GM23338 (cell line): ENCODE results near the gene PAQR5. TPM values are rescaled to one million over a fixed set of nuclear protein-coding genes. Genes with fewer than 3 reads are reported as not detected.

Source experiments
- ATAC-seq: fragments of 200-7000 bp; cut with Tn5 transposase; 3 replicates; pipeline ENCODE4 v1.9.1; 2020
- DNase-seq: peaks from one replicate; pipeline ENCODE4 v3.0.0-alpha.2; 2015; ENCODE audit warnings: low spot score
- H2AFZ ChIP-seq: fragments of 200-600 bp; sonication (generic); 2 replicates; pipeline ENCODE4 v1.8.0; 2016; ENCODE audit warnings: antibody characterized with exemption, mild to moderate bottlenecking, moderate library complexity
- H3F3A ChIP-seq: fragments of 200-600 bp; sonication (generic); replicated peaks from 2 replicates; pipeline ENCODE4 v1.8.0; 2017; ENCODE audit warnings: antibody characterized with exemption, mixed run types, low read depth
- H3K27ac ChIP-seq: fragments of 200-600 bp; sonication (generic); 2 replicates; pipeline ENCODE4 v1.6.1; 2016; ENCODE audit warnings: low read depth
- H3K27me3 ChIP-seq: fragments of 200-600 bp; sonication (generic); 2 replicates; pipeline ENCODE4 v1.8.0; 2016; ENCODE audit warnings: mild to moderate bottlenecking, mixed run types, moderate library complexity; ENCODE audit not compliant: insufficient read depth
- H3K36me3 ChIP-seq: fragments of 200-600 bp; sonication (generic); 2 replicates; pipeline ENCODE4 v1.8.0; 2016; ENCODE audit warnings: mild to moderate bottlenecking; ENCODE audit not compliant: insufficient read depth
- H3K4me1 ChIP-seq: fragments of 200-600 bp; sonication (generic); 2 replicates; pipeline ENCODE4 v1.8.0; 2016; ENCODE audit warnings: mild to moderate bottlenecking, moderate library complexity; ENCODE audit not compliant: insufficient read depth
- H3K4me2 ChIP-seq: fragments of 200-600 bp; sonication (generic); 2 replicates; pipeline ENCODE4 v1.7.1; 2017; ENCODE audit warnings: mixed run types
- H3K4me3 ChIP-seq: fragments of 200-600 bp; sonication (generic); 2 replicates; pipeline ENCODE4 v1.6.1; 2016; ENCODE audit warnings: mixed run types
- H3K79me2 ChIP-seq: fragments of 200-600 bp; sonication (generic); replicated peaks from 2 replicates; pipeline ENCODE4 v1.8.0; 2017; ENCODE audit warnings: mild to moderate bottlenecking; ENCODE audit not compliant: insufficient read depth
- H3K9me2 ChIP-seq: fragments of 200-600 bp; sonication (generic); 2 replicates; pipeline ENCODE4 v1.8.0; 2017; ENCODE audit not compliant: insufficient read depth
- H4K20me1 ChIP-seq: fragments of 200-600 bp; sonication (generic); replicated peaks from 2 replicates; pipeline ENCODE4 v1.8.0; 2017; ENCODE audit warnings: mild to moderate bottlenecking; ENCODE audit not compliant: insufficient read depth
- H3K27ac Mint-ChIP-seq: 2 replicates; pipeline ENCODE4 v1.8.0; 2020; ENCODE audit warnings: inconsistent platforms, mild to moderate bottlenecking, moderate library complexity, mixed read lengths
- H3K27me3 Mint-ChIP-seq: 3 replicates; pipeline ENCODE4 v1.8.0; 2022; ENCODE audit warnings: low read depth, mild to moderate bottlenecking, moderate library complexity, mixed read lengths, inconsistent platforms; ENCODE audit not compliant: insufficient read depth, poor library complexity
- H3K36me3 Mint-ChIP-seq: 3 replicates; pipeline ENCODE4 v1.8.0; 2021; ENCODE audit warnings: low read depth, mild to moderate bottlenecking, inconsistent platforms, moderate library complexity, mixed read lengths
- H3K4me1 Mint-ChIP-seq: 3 replicates; pipeline ENCODE4 v1.8.0; 2020; ENCODE audit warnings: mild to moderate bottlenecking, inconsistent platforms, mixed read lengths
- H3K4me3 Mint-ChIP-seq: 3 replicates; pipeline ENCODE4 v1.8.0; 2021; ENCODE audit warnings: moderate library complexity, mild to moderate bottlenecking, inconsistent platforms, mixed read lengths
- H3K9me3 Mint-ChIP-seq: 3 replicates; pipeline ENCODE4 v1.8.0; 2020; ENCODE audit warnings: moderate library complexity, mild to moderate bottlenecking, inconsistent platforms, mixed read lengths
- CREB1 ChIP-seq: fragments of 250-450 bp; sonication (Bioruptor Pico); IDR thresholded peaks from 2 replicates; pipeline ENCODE4 v1.5.0; 2020; ENCODE audit warnings: low read depth, mild to moderate bottlenecking, moderate library complexity
- EZH2 ChIP-seq: fragments of 200-600 bp; sonication (generic); IDR thresholded peaks from one replicate; pipeline ENCODE4 v1.8.0; 2017; ENCODE audit warnings: antibody characterized with exemption, mild to moderate bottlenecking, low read depth; ENCODE audit not compliant: unreplicated experiment
- EZH2phosphoT487 ChIP-seq: fragments of 200-600 bp; sonication (generic); IDR thresholded peaks from one replicate; pipeline ENCODE4 v1.8.1; 2018; ENCODE audit warnings: antibody characterized with exemption; ENCODE audit not compliant: unreplicated experiment
- NANOG ChIP-seq: IDR thresholded peaks from 2 replicates; pipeline ENCODE4 v1.6.1; 2016; ENCODE audit warnings: antibody characterized with exemption, borderline replicate concordance
- STAT1 ChIP-seq: IDR thresholded peaks from one replicate; pipeline ENCODE4 v1.6.1; 2016; ENCODE audit warnings: antibody characterized with exemption; ENCODE audit not compliant: unreplicated experiment
- ZNF114 ChIP-seq: fragments of 250-450 bp; sonication (Bioruptor Pico); IDR thresholded peaks from 2 replicates; pipeline ENCODE4 v1.5.0; 2020; ENCODE audit warnings: mild to moderate bottlenecking, moderate library complexity
- ZNF331 ChIP-seq: fragments of 250-450 bp; sonication (Bioruptor Pico); IDR thresholded peaks from 2 replicates; pipeline ENCODE4 v1.5.0; 2020; ENCODE audit warnings: low read depth, mild to moderate bottlenecking, moderate library complexity
- polyA plus RNA-seq: library from polyadenylated mRNA; unstranded; fragments of >200 nt; fragmentation: Nextera tagmentation; extraction: Ambion mirVana; gene quantifications from 2 replicates; pipeline ENCODE4 v1.2.1, GENCODE V29; 2016
- total RNA-seq: library from RNA; depleted of rRNA; stranded (reverse); fragments of >200 nt; shearing (Covaris generic); gene quantifications from 2 replicates; pipeline ENCODE4 v1.2.3, GENCODE V29; 2014
- TF ChIP-seq, protein P1 (sequence below), 2 experiments: fragments of 200-600 bp in 1 of 2; sonication (generic) in 1 of 2; conservative IDR thresholded peaks; 2 replicates each; pipeline versions ENCODE4 v1.5.1 to v1.6.1; 2016 to 2017; ENCODE audit warnings: antibody characterized with exemption in 2 of 2, low read depth in 2 of 2, mild to moderate bottlenecking in 2 of 2, moderate library complexity in 1 of 2
- TF ChIP-seq, protein P2 (sequence below): IDR thresholded peaks from one replicate; pipeline ENCODE4 v1.6.1; 2018; ENCODE audit warnings: antibody characterized with exemption; ENCODE audit not compliant: unreplicated experiment
- TF ChIP-seq, protein P3 (sequence below): IDR thresholded peaks from 2 replicates; pipeline ENCODE4 v1.6.1; 2016; ENCODE audit warnings: antibody characterized with exemption

Gene PAQR5
- total and polyA plus RNA-seq, 2 experiments from 2014 or later: 8.7 to 14.5 TPM

DNA sequence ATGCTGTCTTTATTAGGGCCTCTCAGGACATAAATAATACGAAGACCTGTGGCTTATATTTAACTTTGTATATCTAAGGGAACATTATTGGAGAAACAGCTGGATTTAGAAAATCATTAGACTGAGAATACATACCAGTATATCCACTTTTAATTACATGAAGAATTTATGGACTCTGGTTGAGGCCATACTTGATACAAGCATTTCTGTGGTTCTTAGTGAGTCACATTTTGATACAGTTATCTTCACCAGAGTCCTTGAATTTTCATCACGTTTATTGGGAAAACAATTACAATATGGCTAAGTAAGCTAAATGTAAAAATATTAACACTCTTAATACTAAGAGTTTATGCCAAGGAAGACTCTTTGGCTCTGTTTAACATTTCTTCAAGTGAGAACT is 125.3 kb downstream of the PAQR5 start:
- H3K4me1 ChIP-seq: no peaks in the 10 kb centered on the region
- Mint-ChIP-seq H3K4me3 (no peak overlapping the region), H3K36me3 (peaks cover 85% of the 10 kb centered on the region), H3K27me3 (no peaks in the 10 kb centered on the region), H3K4me1 (no peaks in the 10 kb centered on the region), H3K9me3 (no peaks in the 10 kb centered on the region), H3K27ac (no peak overlapping the region)
- no peak overlapping the region for H3K27ac ChIP-seq
- H3K4me2 ChIP-seq: no peak overlapping the region
- no peak for TF ChIP-seq STAT1
- TF ChIP-seq, protein P1, sequence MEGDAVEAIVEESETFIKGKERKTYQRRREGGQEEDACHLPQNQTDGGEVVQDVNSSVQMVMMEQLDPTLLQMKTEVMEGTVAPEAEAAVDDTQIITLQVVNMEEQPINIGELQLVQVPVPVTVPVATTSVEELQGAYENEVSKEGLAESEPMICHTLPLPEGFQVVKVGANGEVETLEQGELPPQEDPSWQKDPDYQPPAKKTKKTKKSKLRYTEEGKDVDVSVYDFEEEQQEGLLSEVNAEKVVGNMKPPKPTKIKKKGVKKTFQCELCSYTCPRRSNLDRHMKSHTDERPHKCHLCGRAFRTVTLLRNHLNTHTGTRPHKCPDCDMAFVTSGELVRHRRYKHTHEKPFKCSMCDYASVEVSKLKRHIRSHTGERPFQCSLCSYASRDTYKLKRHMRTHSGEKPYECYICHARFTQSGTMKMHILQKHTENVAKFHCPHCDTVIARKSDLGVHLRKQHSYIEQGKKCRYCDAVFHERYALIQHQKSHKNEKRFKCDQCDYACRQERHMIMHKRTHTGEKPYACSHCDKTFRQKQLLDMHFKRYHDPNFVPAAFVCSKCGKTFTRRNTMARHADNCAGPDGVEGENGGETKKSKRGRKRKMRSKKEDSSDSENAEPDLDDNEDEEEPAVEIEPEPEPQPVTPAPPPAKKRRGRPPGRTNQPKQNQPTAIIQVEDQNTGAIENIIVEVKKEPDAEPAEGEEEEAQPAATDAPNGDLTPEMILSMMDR (conservative IDR thresholded peaks at IDR 0.05; ENCODE audit: low read depth in 2 of 2): no peak
- TF ChIP-seq, protein P2, sequence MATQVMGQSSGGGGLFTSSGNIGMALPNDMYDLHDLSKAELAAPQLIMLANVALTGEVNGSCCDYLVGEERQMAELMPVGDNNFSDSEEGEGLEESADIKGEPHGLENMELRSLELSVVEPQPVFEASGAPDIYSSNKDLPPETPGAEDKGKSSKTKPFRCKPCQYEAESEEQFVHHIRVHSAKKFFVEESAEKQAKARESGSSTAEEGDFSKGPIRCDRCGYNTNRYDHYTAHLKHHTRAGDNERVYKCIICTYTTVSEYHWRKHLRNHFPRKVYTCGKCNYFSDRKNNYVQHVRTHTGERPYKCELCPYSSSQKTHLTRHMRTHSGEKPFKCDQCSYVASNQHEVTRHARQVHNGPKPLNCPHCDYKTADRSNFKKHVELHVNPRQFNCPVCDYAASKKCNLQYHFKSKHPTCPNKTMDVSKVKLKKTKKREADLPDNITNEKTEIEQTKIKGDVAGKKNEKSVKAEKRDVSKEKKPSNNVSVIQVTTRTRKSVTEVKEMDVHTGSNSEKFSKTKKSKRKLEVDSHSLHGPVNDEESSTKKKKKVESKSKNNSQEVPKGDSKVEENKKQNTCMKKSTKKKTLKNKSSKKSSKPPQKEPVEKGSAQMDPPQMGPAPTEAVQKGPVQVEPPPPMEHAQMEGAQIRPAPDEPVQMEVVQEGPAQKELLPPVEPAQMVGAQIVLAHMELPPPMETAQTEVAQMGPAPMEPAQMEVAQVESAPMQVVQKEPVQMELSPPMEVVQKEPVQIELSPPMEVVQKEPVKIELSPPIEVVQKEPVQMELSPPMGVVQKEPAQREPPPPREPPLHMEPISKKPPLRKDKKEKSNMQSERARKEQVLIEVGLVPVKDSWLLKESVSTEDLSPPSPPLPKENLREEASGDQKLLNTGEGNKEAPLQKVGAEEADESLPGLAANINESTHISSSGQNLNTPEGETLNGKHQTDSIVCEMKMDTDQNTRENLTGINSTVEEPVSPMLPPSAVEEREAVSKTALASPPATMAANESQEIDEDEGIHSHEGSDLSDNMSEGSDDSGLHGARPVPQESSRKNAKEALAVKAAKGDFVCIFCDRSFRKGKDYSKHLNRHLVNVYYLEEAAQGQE: no peak
- TF ChIP-seq, protein P3, sequence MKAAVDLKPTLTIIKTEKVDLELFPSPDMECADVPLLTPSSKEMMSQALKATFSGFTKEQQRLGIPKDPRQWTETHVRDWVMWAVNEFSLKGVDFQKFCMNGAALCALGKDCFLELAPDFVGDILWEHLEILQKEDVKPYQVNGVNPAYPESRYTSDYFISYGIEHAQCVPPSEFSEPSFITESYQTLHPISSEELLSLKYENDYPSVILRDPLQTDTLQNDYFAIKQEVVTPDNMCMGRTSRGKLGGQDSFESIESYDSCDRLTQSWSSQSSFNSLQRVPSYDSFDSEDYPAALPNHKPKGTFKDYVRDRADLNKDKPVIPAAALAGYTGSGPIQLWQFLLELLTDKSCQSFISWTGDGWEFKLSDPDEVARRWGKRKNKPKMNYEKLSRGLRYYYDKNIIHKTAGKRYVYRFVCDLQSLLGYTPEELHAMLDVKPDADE: no peak
- TF ChIP-seq ZNF114: no peak
- TF ChIP-seq EZH2: no peak
- no peak for TF ChIP-seq EZH2phosphoT487
- no peak for TF ChIP-seq ZNF331 (CRISPR knock-in tag)
- no peak for TF ChIP-seq CREB1 (CRISPR knock-in tag)
- no peak for TF ChIP-seq NANOG
- no peak overlapping the region for H3K4me3 ChIP-seq
- H3K27me3 ChIP-seq: no peaks in the 10 kb centered on the region
- ATAC-seq (no peak), DNase-seq (no peak)
- peaks cover 27% of the 10 kb centered on the region for H3K79me2 ChIP-seq
- peaks cover 90% of the 10 kb centered on the region for H3K36me3 ChIP-seq
- H3F3A ChIP-seq: no peaks in the 10 kb centered on the region; the same call in 1 of the 2 replicates
- peaks cover 38% of the 10 kb centered on the region for H4K20me1 ChIP-seq
- H2AFZ ChIP-seq: no peak overlapping the region
- no peaks in the 10 kb centered on the region for H3K9me2 ChIP-seq
